RWPE2 (cell line): ENCODE data around the gene C20orf144.

ENCODE experiments used
- ATAC-seq: fragments of 200-7000 bp; cut with Tn5 transposase; 3 replicates; pipeline ENCODE4 v1.9.1; 2021; ENCODE audit warnings: low read depth
- DNase-seq: peaks from one replicate; pipeline ENCODE4 v3.0.0-alpha.2; 2020; ENCODE audit warnings: low spot score
- H3K27ac ChIP-seq: fragments of 450-650 bp; 2 replicates; pipeline ENCODE4 v1.5.1; 2017; ENCODE audit warnings: mild to moderate bottlenecking; ENCODE audit not compliant: poor library complexity, severe bottlenecking
- H3K27me3 ChIP-seq: fragments of 250-450 bp; sonication (Bioruptor Pico); 2 replicates; pipeline ENCODE4 v1.5.1; 2021; ENCODE audit warnings: mild to moderate bottlenecking, moderate library complexity; ENCODE audit not compliant: insufficient read depth, poor library complexity, severe bottlenecking
- H3K36me3 ChIP-seq: fragments of 250-450 bp; sonication (Bioruptor Pico); 2 replicates; pipeline ENCODE4 v1.5.1; 2020; ENCODE audit warnings: low read depth, mild to moderate bottlenecking, moderate library complexity
- H3K4me1 ChIP-seq: fragments of 250-450 bp; sonication (Bioruptor Pico); 2 replicates; pipeline ENCODE4 v1.5.1; 2021; ENCODE audit warnings: mild to moderate bottlenecking, moderate library complexity; ENCODE audit not compliant: insufficient read depth, poor library complexity, severe bottlenecking
- H3K4me3 ChIP-seq: fragments of 250-450 bp; sonication (Bioruptor Pico); 2 replicates; pipeline ENCODE4 v1.5.1; 2021; ENCODE audit warnings: mild to moderate bottlenecking, moderate library complexity; ENCODE audit not compliant: severe bottlenecking
- H3K9me3 ChIP-seq: fragments of 250-450 bp; sonication (Bioruptor Pico); 2 replicates; pipeline ENCODE4 v1.5.1; 2021; ENCODE audit warnings: mild to moderate bottlenecking, moderate library complexity; ENCODE audit not compliant: severe bottlenecking
- CTCF ChIP-seq: fragments of 450-650 bp; IDR thresholded peaks from one replicate; pipeline ENCODE4 v1.5.1; 2017; ENCODE audit warnings: mild to moderate bottlenecking, moderate library complexity; ENCODE audit not compliant: poor library complexity, severe bottlenecking

C20orf144 gene

GRCh38 chr20:33662172-33662571 is at the start of gene C20orf144:
Gene C20orf144 (plus strand): TSS chr20:33662327. CDS start chr20:33662346, 19 bp downstream.
- H3K27me3 ChIP-seq = no peaks in the 10 kb centered on the region
- H3K27ac ChIP-seq = peak within 1 kb of the TSS; percentile 59
- H3K9me3 ChIP-seq = no peaks in the 10 kb centered on the region
- H3K4me1 ChIP-seq = no peaks in the 10 kb centered on the region
- TF ChIP-seq CTCF = no peak
- ATAC-seq (no peak), DNase-seq (peak; percentile 79)
- H3K4me3 ChIP-seq = peak within 1 kb of the TSS; percentile 67
- no peaks in the 10 kb centered on the region for H3K36me3 ChIP-seq

DNA sequence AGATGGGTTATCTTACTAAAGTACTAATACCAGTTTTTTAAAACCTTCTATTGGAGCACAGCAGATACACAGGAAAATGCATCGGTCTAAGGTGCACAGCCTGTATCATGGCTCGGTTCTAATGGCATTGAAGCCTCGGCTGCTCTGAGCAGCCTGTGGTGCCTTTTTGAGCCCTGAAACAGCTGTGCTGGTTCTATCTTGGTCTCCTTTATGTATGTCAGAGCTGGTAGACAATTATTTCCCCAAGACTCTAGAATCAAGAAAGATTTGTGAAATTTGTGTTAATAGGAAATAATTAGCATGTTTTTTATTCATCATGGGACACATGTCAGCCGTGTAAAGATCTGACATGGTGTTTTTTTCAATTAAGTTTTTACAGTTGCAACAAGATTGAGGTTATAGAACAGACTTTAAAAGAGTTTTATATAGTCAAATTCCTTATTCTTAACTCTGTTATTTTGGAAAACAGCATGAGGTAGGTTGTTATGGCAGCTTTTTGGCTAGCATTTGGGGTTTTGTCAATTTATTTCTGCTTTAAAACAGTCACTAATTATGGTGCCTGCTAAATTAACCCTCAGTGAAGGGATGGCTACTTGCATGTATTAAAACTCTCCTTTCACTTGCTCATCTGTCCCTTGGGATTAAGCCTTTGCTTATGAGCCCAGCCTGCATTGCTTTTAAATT is 40.3 kb upstream of the C20orf144 start:
- TF ChIP-seq CTCF = no peak
- no peak overlapping the region for H3K27ac ChIP-seq
- H3K27me3 ChIP-seq = no peaks in the 10 kb centered on the region
- peaks cover 45% of the 10 kb centered on the region for H3K36me3 ChIP-seq
- ATAC-seq = no peak
- DNase-seq = no peak
- H3K4me3 ChIP-seq = no peak overlapping the region
- H3K9me3 ChIP-seq = no peaks in the 10 kb centered on the region
- H3K4me1 ChIP-seq = no peaks in the 10 kb centered on the region

DNA sequence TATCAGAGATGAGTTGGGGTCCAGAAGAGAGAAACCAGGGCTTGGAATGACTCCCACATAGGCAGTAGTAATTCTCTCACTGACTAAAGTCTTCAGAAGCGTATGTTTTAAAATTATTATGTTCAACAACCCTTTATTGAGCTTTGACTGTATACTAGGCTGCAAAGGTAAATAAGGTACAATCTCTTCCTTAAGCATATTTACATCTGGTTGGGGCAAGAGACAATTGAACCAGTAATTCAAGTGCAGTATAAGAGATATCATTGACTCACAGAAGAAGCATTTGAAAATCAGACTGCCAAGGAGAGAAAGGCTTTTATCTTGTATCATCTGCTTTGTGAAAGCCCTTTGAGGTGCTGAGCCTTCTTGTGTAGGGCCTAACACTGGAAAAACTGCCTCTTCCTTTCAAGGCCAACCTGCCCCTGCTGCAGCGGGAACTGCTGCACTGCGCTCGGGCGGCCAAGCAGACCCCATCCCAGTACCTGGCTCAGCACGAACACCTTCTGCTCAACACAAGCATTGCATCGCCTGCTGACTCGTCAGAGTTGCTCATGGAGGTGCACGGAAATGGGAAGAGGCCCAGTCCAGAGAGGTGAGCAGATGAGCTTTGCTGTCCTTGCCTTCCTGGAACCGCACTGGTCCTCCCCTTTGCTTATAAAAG is 39.3 kb upstream of the C20orf144 start:
- H3K9me3 ChIP-seq = no peaks in the 10 kb centered on the region
- no peaks in the 10 kb centered on the region for H3K27me3 ChIP-seq
- H3K4me3 ChIP-seq = no peak overlapping the region
- TF ChIP-seq CTCF = no peak
- H3K4me1 ChIP-seq = no peaks in the 10 kb centered on the region
- H3K27ac ChIP-seq = no peak overlapping the region
- peak; percentile 30; the same call in 1 of the 3 replicates for ATAC-seq
- no peak for DNase-seq
- peaks cover 43% of the 10 kb centered on the region for H3K36me3 ChIP-seq

- Histone ChIP-seq H3K36me3 (peaks cover 57% of the 10 kb centered on the region), H3K27me3 (no peaks in the 10 kb centered on the region), H3K4me1 (no peaks in the 10 kb centered on the region), H3K4me3 (no peak overlapping the region), H3K9me3 (no peaks in the 10 kb centered on the region), H3K27ac (no peak overlapping the region)
- ATAC-seq (no peak), DNase-seq (no peak)
- TF ChIP-seq CTCF = no peak
Measured at GRCh38 chr20:33624399-33624798, 37.7 kb upstream of the C20orf144 start.

- DNase-seq (no peak), ATAC-seq (no peak)
- H3K9me3 ChIP-seq = no peaks in the 10 kb centered on the region
- H3K4me3 ChIP-seq = no peak overlapping the region
- TF ChIP-seq CTCF = no peak
- H3K27ac ChIP-seq = no peak overlapping the region
- no peaks in the 10 kb centered on the region for H3K27me3 ChIP-seq
- H3K4me1 ChIP-seq = no peaks in the 10 kb centered on the region
- H3K36me3 ChIP-seq = peaks cover 69% of the 10 kb centered on the region
Measured at GRCh38 chr20:33626190-33626589, 35.9 kb upstream of the C20orf144 start.
